CD4-positive, CD25-positive, alpha-beta regulatory T cell (primary cell): ENCODE results near the gene PLXNB1. TPM values are rescaled to one million over a fixed set of nuclear protein-coding genes. Genes with fewer than 3 reads are reported as not detected.
"Not testable (repeated sequence)": the region's sequence is repeated elsewhere in the genome, so short reads cannot be mapped to it uniquely, and the experiment has no call there.

Experiments used
- ATAC-seq, 2 donors: fragments of 150-1000 bp; cut with Tn5 transposase; one replicate each; pipeline ENCODE4 v1.10.0; 2021; ENCODE audit warnings: low read depth in 2 of 2, moderate number of reproducible peaks in 2 of 2, moderate library complexity in 1 of 2
- DNase-seq, 3 donors: peaks; one replicate each; pipeline versions ENCODE4 v3.0.0 to v3.0.0-alpha.2; 2012 to 2022; ENCODE audit warnings: mixed read lengths in 1 of 3
- H3K27ac ChIP-seq: one replicate; pipeline ENCODE4 v1.7.0; 2013; ENCODE audit warnings: mild to moderate bottlenecking, low read length; ENCODE audit not compliant: insufficient read depth, poor library complexity, severe bottlenecking
- H3K27me3 ChIP-seq: one replicate; pipeline ENCODE4 v1.7.0; 2013; ENCODE audit warnings: low read length; ENCODE audit not compliant: control insufficient read depth, insufficient read depth
- H3K36me3 ChIP-seq: one replicate; pipeline ENCODE4 v1.7.0; 2013; ENCODE audit warnings: mild to moderate bottlenecking, low read length, moderate library complexity; ENCODE audit not compliant: control insufficient read depth, insufficient read depth
- H3K4me1 ChIP-seq: 2 replicates; pipeline ENCODE4 v1.7.0; 2013; ENCODE audit warnings: mild to moderate bottlenecking, low read length; ENCODE audit not compliant: insufficient read depth, control insufficient read depth, poor library complexity, severe bottlenecking
- H3K4me3 ChIP-seq: one replicate; pipeline ENCODE4 v1.7.0; 2013; ENCODE audit warnings: low read depth, mild to moderate bottlenecking, low read length, moderate library complexity
- H3K9me3 ChIP-seq, 2 experiments: 1 replicate in 1 of 2; 2 replicates in 1 of 2; pipeline ENCODE4 v1.7.0; 2013; ENCODE audit warnings: low read length in 2 of 2, mild to moderate bottlenecking in 1 of 2, moderate library complexity in 1 of 2; ENCODE audit not compliant: control insufficient read depth in 2 of 2
- H3K27ac Mint-ChIP-seq, 3 donors: one replicate each; pipeline ENCODE4 v1.8.0; 2020 to 2022; ENCODE audit warnings: mild to moderate bottlenecking in 3 of 3, mixed read lengths in 3 of 3, moderate library complexity in 2 of 3
- H3K27me3 Mint-ChIP-seq: one replicate; pipeline ENCODE4 v1.8.0; 2022; ENCODE audit warnings: mild to moderate bottlenecking, mixed read lengths
- H3K36me3 Mint-ChIP-seq: one replicate; pipeline ENCODE4 v1.8.0; 2020; ENCODE audit warnings: mixed read lengths
- H3K4me1 Mint-ChIP-seq, 4 donors: one replicate each; pipeline ENCODE4 v1.8.0; 2020 to 2022; ENCODE audit warnings: mixed read lengths in 4 of 4, mild to moderate bottlenecking in 1 of 4
- H3K4me3 Mint-ChIP-seq, 4 donors: one replicate each; pipeline ENCODE4 v1.8.0; 2020 to 2022; ENCODE audit warnings: mild to moderate bottlenecking in 4 of 4, mixed read lengths in 4 of 4, moderate library complexity in 3 of 4
- H3K9me3 Mint-ChIP-seq, 7 donors: one replicate each; pipeline ENCODE4 v1.8.0; 2020 to 2022; ENCODE audit warnings: mixed read lengths in 7 of 7, mild to moderate bottlenecking in 3 of 7, moderate library complexity in 2 of 7
- polyA plus RNA-seq, 4 donors: library from polyadenylated mRNA; unstranded; fragments of 300-500 nt; fragmentation: Illumina TruSeq; gene quantifications; one replicate each; pipeline ENCODE4 v1.2.3, GENCODE V29; 2021
- total RNA-seq: library from RNA; stranded (reverse); gene quantifications from one replicate; pipeline ENCODE4 v1.2.3, GENCODE V29; 2022

Gene PLXNB1
- total and polyA plus RNA-seq, 5 donors from 2014 or later, result 0.07 to 5.2 TPM; not detected in 3

DNA sequence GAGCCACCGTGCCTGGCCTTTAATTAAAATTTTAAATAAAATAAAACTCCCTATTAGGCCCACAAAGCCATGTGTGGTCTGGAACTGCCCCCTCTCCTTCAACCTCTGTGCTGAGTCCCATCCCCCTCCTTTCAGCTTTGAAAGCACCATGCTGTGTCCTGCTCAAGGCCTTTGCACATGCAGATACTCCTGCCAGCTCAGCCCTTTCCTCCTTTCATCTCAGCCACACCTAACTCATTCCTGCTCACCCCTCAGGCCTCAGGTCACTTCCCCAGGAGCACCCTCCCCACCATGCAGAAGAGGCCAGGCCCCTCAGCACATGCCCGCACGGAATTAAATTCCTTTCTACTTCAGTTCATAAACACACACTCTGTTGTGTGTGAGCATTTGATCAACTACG is 44.7 kb upstream of the PLXNB1 start:
- Histone ChIP-seq H3K4me1 (peaks cover 83% of the 10 kb centered on the region), H3K9me3 (no peaks in the 10 kb centered on the region), H3K27ac (peak overlapping the region; percentile 99), H3K36me3 (peaks cover 11% of the 10 kb centered on the region), H3K27me3 (no peaks in the 10 kb centered on the region), H3K4me3 (no peak overlapping the region)
- Mint-ChIP-seq H3K4me3 (peak overlapping the region in 3 of 4 donors; percentile 36 to 59 (median 59)), H3K4me1 (peaks cover 5 to 80% (median 41%) of the 10 kb centered on the region in 4 donors), H3K9me3 (peaks cover 0 to 3% (median 0%) of the 10 kb centered on the region in 7 donors), H3K36me3 (peaks cover 11% of the 10 kb centered on the region), H3K27me3 (no peaks in the 10 kb centered on the region), H3K27ac (peak overlapping the region; percentile 61 to 93 (median 81))
- ATAC-seq (no peak), DNase-seq (no peak)

DNA sequence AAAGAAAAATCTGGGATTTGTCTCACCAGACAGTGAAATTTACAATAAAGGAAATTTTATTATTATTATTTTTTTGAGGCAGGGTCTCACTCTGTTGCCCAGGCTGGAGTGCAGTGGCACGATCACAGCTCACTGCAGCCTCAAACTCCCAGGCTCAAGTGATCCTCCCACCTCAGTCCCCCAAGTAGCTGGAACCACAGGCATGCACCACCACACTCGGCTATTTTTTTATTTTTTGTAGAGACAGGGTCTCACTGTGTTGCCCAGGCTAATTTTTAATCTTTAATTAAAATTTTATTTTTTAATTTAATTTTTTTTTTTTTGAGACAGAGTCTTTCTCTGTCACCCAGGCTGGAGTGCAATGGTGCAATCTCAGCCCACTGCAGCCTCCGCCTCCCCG is 44.1 kb upstream of the PLXNB1 start:
- not testable (repeated sequence) for H3K9me3 ChIP-seq, DNase-seq, H3K27me3 ChIP-seq, ATAC-seq, H3K27me3 Mint-ChIP-seq, H3K4me3 ChIP-seq, H3K9me3 Mint-ChIP-seq
- Mint-ChIP-seq H3K27ac (peak overlapping the region in 1 of 3 donors; percentile 98), H3K36me3 (peaks cover 15% of the 10 kb centered on the region), H3K4me3 (peak overlapping the region in 1 of 4 donors; percentile 95), H3K4me1 (peaks cover 5 to 80% (median 40%) of the 10 kb centered on the region in 4 donors)
- H3K27ac ChIP-seq, result peak overlapping the region; percentile 99
- H3K36me3 ChIP-seq, result peaks cover 17% of the 10 kb centered on the region
- H3K4me1 ChIP-seq, result peaks cover 83% of the 10 kb centered on the region

DNA sequence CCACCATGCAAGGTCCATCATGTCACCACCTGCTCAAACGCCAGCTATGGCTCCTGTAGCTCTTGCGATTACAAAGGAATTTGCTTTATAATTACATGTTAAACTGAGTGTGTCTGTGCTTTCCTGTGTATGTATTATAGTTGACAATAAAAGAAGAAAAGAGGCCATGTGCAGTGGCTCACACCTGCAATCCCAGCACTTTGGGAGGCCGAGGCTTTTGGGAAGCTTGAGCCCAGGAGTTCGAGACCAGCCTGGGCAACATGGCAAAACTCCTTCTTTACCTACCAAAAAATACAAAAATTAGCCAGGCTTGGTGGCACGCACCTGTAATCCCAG is 43.7 kb upstream of the PLXNB1 start:
- ATAC-seq (no peak), DNase-seq (no peak)
- H3K4me1 ChIP-seq, result peaks cover 83% of the 10 kb centered on the region
- H3K9me3 ChIP-seq, result no peaks in the 10 kb centered on the region
- H3K4me1 Mint-ChIP-seq, result peaks cover 5 to 80% (median 38%) of the 10 kb centered on the region in 4 donors
- H3K36me3 Mint-ChIP-seq, result peaks cover 15% of the 10 kb centered on the region
- peak overlapping the region; percentile 35 for H3K4me3 ChIP-seq
- peak overlapping the region; percentile 90 to 95 (median 94) for H3K4me3 Mint-ChIP-seq
- H3K9me3 Mint-ChIP-seq, result peaks cover 0 to 3% (median 0%) of the 10 kb centered on the region in 7 donors
- peak overlapping the region; percentile 98 for H3K27ac Mint-ChIP-seq
- peaks cover 21% of the 10 kb centered on the region for H3K36me3 ChIP-seq
- no peaks in the 10 kb centered on the region for H3K27me3 ChIP-seq
- H3K27me3 Mint-ChIP-seq, result no peaks in the 10 kb centered on the region
- H3K27ac ChIP-seq, result peak overlapping the region; percentile 99

DNA sequence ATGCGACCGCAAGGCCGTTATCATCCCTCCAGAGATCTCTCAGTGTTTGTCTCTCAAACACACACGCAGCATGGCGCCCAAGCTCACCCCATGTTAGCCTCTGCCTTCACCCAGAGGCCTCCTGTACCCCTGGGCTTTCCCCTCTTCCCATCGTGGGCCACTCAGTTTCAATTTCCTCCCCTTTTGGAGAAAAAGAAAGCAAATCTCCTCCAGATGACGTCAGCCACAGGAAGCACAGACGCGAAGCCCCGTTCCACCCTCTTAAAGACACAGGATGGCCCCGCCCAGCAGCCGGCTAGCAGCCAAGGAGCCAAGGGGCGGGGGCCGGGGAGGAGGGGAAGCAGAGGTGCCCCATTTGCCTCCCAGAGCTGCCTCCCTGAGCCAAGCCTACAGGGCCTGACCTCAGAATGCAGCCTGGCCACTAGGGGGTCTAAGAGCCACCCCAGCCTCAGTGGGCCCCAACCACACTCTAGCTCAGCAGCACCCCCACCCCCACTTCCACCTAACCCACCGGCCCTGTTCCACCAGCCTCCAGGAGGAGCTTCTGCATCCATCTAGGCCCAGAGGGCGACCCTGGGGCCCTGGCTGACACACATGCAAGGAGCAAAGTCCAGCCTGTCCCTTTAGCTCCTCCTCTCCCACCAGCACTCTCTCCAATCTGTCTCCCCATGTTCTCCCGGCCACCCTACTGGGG is 43.2 kb upstream of the PLXNB1 start:
- no peaks in the 10 kb centered on the region for H3K9me3 ChIP-seq
- peak overlapping the region; percentile 91 for H3K4me3 ChIP-seq
- peak overlapping the region; percentile 99 for H3K27ac ChIP-seq
- Mint-ChIP-seq H3K27ac (peak overlapping the region; percentile 98), H3K27me3 (no peaks in the 10 kb centered on the region), H3K4me1 (peaks cover 5 to 80% (median 36%) of the 10 kb centered on the region in 4 donors), H3K9me3 (peaks cover 0 to 2% (median 0%) of the 10 kb centered on the region in 7 donors), H3K4me3 (peak overlapping the region; percentile 90 to 95 (median 94)), H3K36me3 (peaks cover 17% of the 10 kb centered on the region)
- H3K27me3 ChIP-seq, result no peaks in the 10 kb centered on the region
- DNase-seq (peak; percentile 91 to 99 (median 95)), ATAC-seq (peak; percentile 87)
- peaks cover 83% of the 10 kb centered on the region for H3K4me1 ChIP-seq
- H3K36me3 ChIP-seq, result peaks cover 26% of the 10 kb centered on the region

DNA sequence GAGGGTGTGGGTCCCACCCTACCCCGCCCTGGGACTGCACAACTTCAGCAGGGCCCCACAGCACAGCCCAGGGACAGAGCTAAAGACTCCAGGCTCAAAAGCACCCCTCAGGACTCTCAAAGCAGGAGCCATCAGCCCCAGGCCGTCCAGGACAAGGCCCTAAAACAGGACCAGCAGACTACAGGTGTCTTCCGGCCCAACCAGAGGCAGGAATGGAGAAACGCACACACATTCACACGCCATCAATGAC is 42.7 kb upstream of the PLXNB1 start:
- H3K27ac Mint-ChIP-seq, result peak overlapping the region; percentile 98
- peaks cover 31% of the 10 kb centered on the region for H3K36me3 ChIP-seq
- peak overlapping the region; percentile 91 for H3K4me3 ChIP-seq
- ATAC-seq, result peak; percentile 21 to 28
- no peaks in the 10 kb centered on the region for H3K27me3 ChIP-seq
- H3K4me3 Mint-ChIP-seq, result peak overlapping the region; percentile 90 to 95 (median 94)
- no peaks in the 10 kb centered on the region for H3K9me3 ChIP-seq
- peaks cover 20% of the 10 kb centered on the region for H3K36me3 Mint-ChIP-seq
- H3K4me1 ChIP-seq, result peaks cover 83% of the 10 kb centered on the region
- peak overlapping the region; percentile 99 for H3K27ac ChIP-seq
- H3K9me3 Mint-ChIP-seq, result peaks cover 0 to 1% (median 0%) of the 10 kb centered on the region in 7 donors
- H3K4me1 Mint-ChIP-seq, result peaks cover 5 to 80% (median 39%) of the 10 kb centered on the region in 4 donors
- DNase-seq, result no peak
- no peaks in the 10 kb centered on the region for H3K27me3 Mint-ChIP-seq

DNA sequence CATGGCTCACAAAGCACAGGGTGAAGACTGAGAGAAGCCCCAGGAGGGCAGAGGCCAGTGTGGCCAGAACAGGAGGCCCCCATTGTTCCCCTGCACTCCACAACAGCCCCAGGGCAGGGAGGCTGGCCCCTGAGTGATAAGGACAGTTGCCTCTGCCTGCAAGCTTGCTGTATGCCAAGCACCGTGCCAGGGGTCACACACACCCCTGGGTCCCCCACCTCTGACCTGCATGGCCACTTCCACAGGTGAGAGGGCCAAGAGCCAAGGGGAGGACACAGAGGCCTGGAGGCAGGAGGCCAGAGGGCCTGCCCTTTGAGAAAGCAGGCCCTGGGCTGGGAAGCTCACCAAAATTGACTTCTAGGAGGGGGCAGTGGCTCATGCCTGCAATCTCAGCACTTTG is 40.4 kb upstream of the PLXNB1 start:
- Histone ChIP-seq H3K4me3 (peak overlapping the region; percentile 21), H3K4me1 (peaks cover 90% of the 10 kb centered on the region), H3K36me3 (peaks cover 33% of the 10 kb centered on the region), H3K9me3 (no peaks in the 10 kb centered on the region), H3K27ac (peak overlapping the region; percentile 37), H3K27me3 (no peaks in the 10 kb centered on the region)
- H3K27me3 Mint-ChIP-seq, result no peaks in the 10 kb centered on the region
- peaks cover 5 to 82% (median 47%) of the 10 kb centered on the region in 4 donors for H3K4me1 Mint-ChIP-seq
- H3K27ac Mint-ChIP-seq, result peak overlapping the region; percentile 88 to 99 (median 98)
- peak overlapping the region; percentile 73 to 95 (median 84) for H3K4me3 Mint-ChIP-seq
- peaks cover 20% of the 10 kb centered on the region for H3K36me3 Mint-ChIP-seq
- DNase-seq, result no peak
- H3K9me3 Mint-ChIP-seq, result no peaks in the 10 kb centered on the region
- no peak for ATAC-seq

DNA sequence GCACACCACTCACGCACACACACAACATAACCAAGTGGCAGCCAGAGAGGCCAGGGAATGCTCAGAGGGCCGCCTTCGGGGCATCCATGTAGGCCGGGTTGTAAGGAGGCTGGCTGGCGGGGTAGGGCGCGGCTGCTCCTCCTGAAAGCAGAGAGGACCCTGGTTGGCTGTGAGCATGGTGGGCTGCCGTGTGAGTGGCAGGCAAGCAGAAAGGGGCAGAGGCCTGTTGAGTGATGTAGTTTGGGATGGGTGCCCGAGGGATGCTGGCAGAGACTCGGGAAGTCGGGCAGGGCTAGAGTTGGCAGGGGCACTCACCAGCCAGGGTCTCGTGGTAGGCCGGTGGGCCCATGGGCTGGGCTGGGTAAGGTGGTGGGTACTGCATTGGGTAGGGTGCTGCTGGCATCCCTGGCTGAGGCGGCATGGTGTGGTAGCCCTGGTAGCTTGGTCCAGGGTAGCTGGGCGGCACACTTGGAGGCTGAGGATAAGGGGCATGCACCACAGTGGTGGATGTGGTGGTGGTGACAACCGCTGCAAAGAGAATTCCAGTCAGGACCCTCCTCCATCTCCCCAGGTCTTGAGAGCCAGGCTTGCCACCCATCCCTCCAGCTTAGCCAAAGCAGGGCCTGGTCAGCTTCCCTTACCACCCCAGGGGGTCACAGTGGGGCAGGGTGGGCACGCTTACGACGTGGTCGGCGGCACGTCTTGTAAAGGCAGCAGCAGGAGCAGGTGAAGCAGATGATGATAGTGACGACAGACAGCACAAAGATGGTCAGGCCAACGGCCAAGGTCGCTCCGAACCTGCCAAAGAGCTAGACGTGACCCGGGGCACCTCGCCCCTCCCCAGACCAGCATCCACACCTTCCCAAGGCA is 39.4 kb upstream of the PLXNB1 start:
- Mint-ChIP-seq H3K9me3 (no peaks in the 10 kb centered on the region), H3K27me3 (no peaks in the 10 kb centered on the region), H3K4me3 (peak overlapping the region; percentile 73 to 95 (median 84)), H3K4me1 (peaks cover 5 to 77% (median 40%) of the 10 kb centered on the region in 4 donors), H3K27ac (peak overlapping the region; percentile 88 to 99 (median 98)), H3K36me3 (peaks cover 14% of the 10 kb centered on the region)
- Histone ChIP-seq H3K27me3 (no peaks in the 10 kb centered on the region), H3K9me3 (no peaks in the 10 kb centered on the region), H3K4me1 (peaks cover 85% of the 10 kb centered on the region), H3K36me3 (peaks cover 30% of the 10 kb centered on the region), H3K4me3 (no peak overlapping the region), H3K27ac (peak overlapping the region; percentile 94)
- ATAC-seq (no peak), DNase-seq (no peak)
